ENCODE data around the gene PAPOLB. TPM values are rescaled to one million over a fixed set of nuclear protein-coding genes. Genes with fewer than 3 reads are reported as not detected.
A peak's percentile ranks its signal among the peaks of the same experiment; 100 is the strongest.

The PAPOLB gene
- total and polyA plus RNA-seq, 2 donors (not counting 3 experiments of a cell fraction or from before 2014, with no cell fraction given) = 0.07 TPM; not detected in 1

DNA sequence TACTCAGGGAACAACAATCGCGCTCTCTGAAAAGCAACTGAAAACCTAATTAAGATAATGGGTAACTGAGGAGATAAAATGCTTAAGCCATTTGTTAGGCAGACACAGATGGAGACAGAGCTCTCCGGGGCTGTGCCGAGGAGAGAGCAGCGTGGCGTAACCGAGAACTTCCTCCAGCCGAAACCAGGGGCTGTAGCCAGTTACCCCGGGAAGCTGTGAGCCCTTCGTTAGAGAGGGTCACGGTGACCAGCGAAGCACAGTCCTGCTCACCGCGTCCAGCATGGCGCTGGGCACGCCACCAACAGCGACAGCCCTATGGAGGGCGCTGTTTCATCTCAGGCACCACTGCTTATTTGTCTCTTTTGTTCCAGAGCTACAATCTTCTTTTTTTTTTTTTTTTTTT lies 16.1 kb downstream of the PAPOLB start:
- Histone ChIP-seq H3K27me3 (ENCODE audit: control insufficient read depth in 2 of 2, insufficient read depth in 2 of 2, low read length in 2 of 2) (peaks cover 0 to 3% of the 10 kb centered on the region in 2 experiments), H3K9ac (replicated peaks; ENCODE audit: extremely low read depth, insufficient read depth, low read length) (no peak overlapping the region), H3K9me1 (replicated peaks; ENCODE audit: control insufficient read depth, extremely low read depth, insufficient read depth, low read length) (no peaks in the 10 kb centered on the region), H3K4me2 (ENCODE audit: insufficient read depth, low read length) (no peak overlapping the region), H3K9me3 (replicated peaks; ENCODE audit: control insufficient read depth, insufficient read depth, low read length) (no peaks in the 10 kb centered on the region), H3K4me3 (replicated peaks in 1 of 3; ENCODE audit: insufficient read depth in 1 of 3, low read depth in 1 of 3, low read length in 3 of 3) (no peak overlapping the region), H4K20me1 (replicated peaks; ENCODE audit: control insufficient read depth, extremely low read depth, insufficient read depth, low read length) (no peaks in the 10 kb centered on the region), H3K36me3 (ENCODE audit: control insufficient read depth in 2 of 2, extremely low read depth in 1 of 2, insufficient read depth in 2 of 2, low read length in 2 of 2) (no peaks in the 10 kb centered on the region), H3K4me1 (ENCODE audit: control insufficient read depth, extremely low read depth, insufficient read depth, low read length) (no peaks in the 10 kb centered on the region), H3K79me2 (ENCODE audit: control insufficient read depth, insufficient read depth, low read length) (no peaks in the 10 kb centered on the region), H2AFZ (ENCODE audit: low read depth, low read length) (no peak overlapping the region), H3K27ac (ENCODE audit: insufficient read depth, low read depth, low read length) (no peak overlapping the region)
- dilution Hi-C loops (cut with MboI; ENCODE audit: extremely low pct_ligation_motif_present, low sequenced_read_pairs) (no loop called here), intact Hi-C loops (cut with micrococcal nuclease) (no loop called here)
- no peak for DNase-seq (ENCODE audit: low read depth, low spot score)
- TF ChIP-seq, protein P1, sequence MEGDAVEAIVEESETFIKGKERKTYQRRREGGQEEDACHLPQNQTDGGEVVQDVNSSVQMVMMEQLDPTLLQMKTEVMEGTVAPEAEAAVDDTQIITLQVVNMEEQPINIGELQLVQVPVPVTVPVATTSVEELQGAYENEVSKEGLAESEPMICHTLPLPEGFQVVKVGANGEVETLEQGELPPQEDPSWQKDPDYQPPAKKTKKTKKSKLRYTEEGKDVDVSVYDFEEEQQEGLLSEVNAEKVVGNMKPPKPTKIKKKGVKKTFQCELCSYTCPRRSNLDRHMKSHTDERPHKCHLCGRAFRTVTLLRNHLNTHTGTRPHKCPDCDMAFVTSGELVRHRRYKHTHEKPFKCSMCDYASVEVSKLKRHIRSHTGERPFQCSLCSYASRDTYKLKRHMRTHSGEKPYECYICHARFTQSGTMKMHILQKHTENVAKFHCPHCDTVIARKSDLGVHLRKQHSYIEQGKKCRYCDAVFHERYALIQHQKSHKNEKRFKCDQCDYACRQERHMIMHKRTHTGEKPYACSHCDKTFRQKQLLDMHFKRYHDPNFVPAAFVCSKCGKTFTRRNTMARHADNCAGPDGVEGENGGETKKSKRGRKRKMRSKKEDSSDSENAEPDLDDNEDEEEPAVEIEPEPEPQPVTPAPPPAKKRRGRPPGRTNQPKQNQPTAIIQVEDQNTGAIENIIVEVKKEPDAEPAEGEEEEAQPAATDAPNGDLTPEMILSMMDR (IDR thresholded peaks at IDR 0.05; ENCODE audit: extremely low read depth in 1 of 2, insufficient read depth in 1 of 2, low read depth in 1 of 2, low read length in 2 of 2) = peak in 1 of 2 donors; percentile 10
- TF ChIP-seq POLR2A (IDR thresholded peaks at IDR 0.05; ENCODE audit: low read depth, low read length) = no peak
- BruUV-seq (replicated peaks) = no TSS peak
- FAIRE-seq = no peak
- CTCF ChIA-PET = interaction anchor here (1.2 to 2.0 kb wide), 2 partner anchors 16 to 128 kb away, joined by 5 to 10 read pairs; no protein-coding TSS in a partner anchor
- POLR2A ChIA-PET = no interaction called here

GRCh38 chr7:4842319-4843064 lies 19.3 kb downstream of the PAPOLB start:
- no peaks in the 10 kb centered on the region for H3K36me3 ChIP-seq (ENCODE audit: control insufficient read depth in 2 of 2, extremely low read depth in 1 of 2, insufficient read depth in 2 of 2, low read length in 2 of 2)
- no peaks in the 10 kb centered on the region for H3K79me2 ChIP-seq (ENCODE audit: control insufficient read depth, insufficient read depth, low read length)
- FAIRE-seq (no peak), DNase-seq (ENCODE audit: low read depth, low spot score) (peak; percentile 52)
- H3K4me3 ChIP-seq (replicated peaks in 1 of 3; ENCODE audit: insufficient read depth in 1 of 3, low read depth in 1 of 3, low read length in 3 of 3) = no peak overlapping the region
- intact Hi-C loops (cut with micrococcal nuclease) = no loop called here
- H3K4me2 ChIP-seq (ENCODE audit: insufficient read depth, low read length) = no peak overlapping the region
- POLR2A ChIA-PET = no interaction called here
- no peaks in the 10 kb centered on the region for H3K9me1 ChIP-seq (replicated peaks; ENCODE audit: control insufficient read depth, extremely low read depth, insufficient read depth, low read length)
- no peak overlapping the region for H3K27ac ChIP-seq (ENCODE audit: insufficient read depth, low read depth, low read length)
- CTCF ChIA-PET = interaction anchor here (1.5 to 1.6 kb wide), 2 partner anchors 12 to 41 kb away, joined by 4 to 12 read pairs; partner anchors contain the start of gene RADIL
- H4K20me1 ChIP-seq (replicated peaks; ENCODE audit: control insufficient read depth, extremely low read depth, insufficient read depth, low read length) = no peaks in the 10 kb centered on the region
- H3K9me3 ChIP-seq (replicated peaks; ENCODE audit: control insufficient read depth, insufficient read depth, low read length) = no peaks in the 10 kb centered on the region
- TF ChIP-seq POLR2A (IDR thresholded peaks at IDR 0.05; ENCODE audit: low read depth, low read length) (no peak), JUN (IDR thresholded peaks at IDR 0.05; ENCODE audit: borderline replicate concordance, insufficient read depth, insufficient read length, low read depth) (no peak), MYC (IDR thresholded peaks at IDR 0.05; ENCODE audit: low read depth, low read length) (no peak), POLR2AphosphoS5 (IDR thresholded peaks at IDR 0.05; ENCODE audit: insufficient read depth, low read depth, low read length) (no peak), FOS (IDR thresholded peaks at IDR 0.05; ENCODE audit: borderline replicate concordance, insufficient read depth, low read length) (no peak), EZH2 (IDR thresholded peaks at IDR 0.05; ENCODE audit: borderline replicate concordance, low read depth, low read length, severe bottlenecking) (no peak), GATA2 (IDR thresholded peaks at IDR 0.05; ENCODE audit: insufficient read depth, insufficient read length, low read depth, low read length) (no peak)
- TF ChIP-seq, protein P2, sequence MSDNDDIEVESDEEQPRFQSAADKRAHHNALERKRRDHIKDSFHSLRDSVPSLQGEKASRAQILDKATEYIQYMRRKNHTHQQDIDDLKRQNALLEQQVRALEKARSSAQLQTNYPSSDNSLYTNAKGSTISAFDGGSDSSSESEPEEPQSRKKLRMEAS (IDR thresholded peaks at IDR 0.05; ENCODE audit: insufficient read depth, insufficient read length) = no peak
- TF ChIP-seq, protein P1 (IDR thresholded peaks at IDR 0.05; ENCODE audit: extremely low read depth in 1 of 2, insufficient read depth in 1 of 2, low read depth in 1 of 2, low read length in 2 of 2) = no peak
- peak overlapping the region; percentile 71 for H2AFZ ChIP-seq (ENCODE audit: low read depth, low read length)
- H3K4me1 ChIP-seq (ENCODE audit: control insufficient read depth, extremely low read depth, insufficient read depth, low read length) = no peaks in the 10 kb centered on the region
- BruUV-seq (replicated peaks) = no TSS peak
- peaks cover 0 to 3% of the 10 kb centered on the region in 2 experiments for H3K27me3 ChIP-seq (ENCODE audit: control insufficient read depth in 2 of 2, insufficient read depth in 2 of 2, low read length in 2 of 2)
- dilution Hi-C loops (cut with MboI; ENCODE audit: extremely low pct_ligation_motif_present, low sequenced_read_pairs) = no loop called here
- no peak overlapping the region for H3K9ac ChIP-seq (replicated peaks; ENCODE audit: extremely low read depth, insufficient read depth, low read length)
